GM12801 (cell line): Measurements from ENCODE around the gene MED15.

Source experiments
- TF ChIP-seq, protein P1 (sequence below): IDR thresholded peaks from one replicate; pipeline ENCODE4 v1.5.1; 2011; ENCODE audit warnings: control low read depth; ENCODE audit not compliant: insufficient read length; ENCODE audit errors: extremely low read depth

The MED15 gene

GRCh38 chr22:20531154-20531403, 23.7 kb downstream of the MED15 start:
- TF ChIP-seq, protein P1, sequence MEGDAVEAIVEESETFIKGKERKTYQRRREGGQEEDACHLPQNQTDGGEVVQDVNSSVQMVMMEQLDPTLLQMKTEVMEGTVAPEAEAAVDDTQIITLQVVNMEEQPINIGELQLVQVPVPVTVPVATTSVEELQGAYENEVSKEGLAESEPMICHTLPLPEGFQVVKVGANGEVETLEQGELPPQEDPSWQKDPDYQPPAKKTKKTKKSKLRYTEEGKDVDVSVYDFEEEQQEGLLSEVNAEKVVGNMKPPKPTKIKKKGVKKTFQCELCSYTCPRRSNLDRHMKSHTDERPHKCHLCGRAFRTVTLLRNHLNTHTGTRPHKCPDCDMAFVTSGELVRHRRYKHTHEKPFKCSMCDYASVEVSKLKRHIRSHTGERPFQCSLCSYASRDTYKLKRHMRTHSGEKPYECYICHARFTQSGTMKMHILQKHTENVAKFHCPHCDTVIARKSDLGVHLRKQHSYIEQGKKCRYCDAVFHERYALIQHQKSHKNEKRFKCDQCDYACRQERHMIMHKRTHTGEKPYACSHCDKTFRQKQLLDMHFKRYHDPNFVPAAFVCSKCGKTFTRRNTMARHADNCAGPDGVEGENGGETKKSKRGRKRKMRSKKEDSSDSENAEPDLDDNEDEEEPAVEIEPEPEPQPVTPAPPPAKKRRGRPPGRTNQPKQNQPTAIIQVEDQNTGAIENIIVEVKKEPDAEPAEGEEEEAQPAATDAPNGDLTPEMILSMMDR = no peak

- TF ChIP-seq, protein P1 = no peak
Measured at GRCh38 chr22:20531404-20532201, 24.2 kb downstream of the MED15 start.

- TF ChIP-seq, protein P1 = no peak
Measured at GRCh38 chr22:20532256-20532993, 25.0 kb downstream of the MED15 start.

DNA sequence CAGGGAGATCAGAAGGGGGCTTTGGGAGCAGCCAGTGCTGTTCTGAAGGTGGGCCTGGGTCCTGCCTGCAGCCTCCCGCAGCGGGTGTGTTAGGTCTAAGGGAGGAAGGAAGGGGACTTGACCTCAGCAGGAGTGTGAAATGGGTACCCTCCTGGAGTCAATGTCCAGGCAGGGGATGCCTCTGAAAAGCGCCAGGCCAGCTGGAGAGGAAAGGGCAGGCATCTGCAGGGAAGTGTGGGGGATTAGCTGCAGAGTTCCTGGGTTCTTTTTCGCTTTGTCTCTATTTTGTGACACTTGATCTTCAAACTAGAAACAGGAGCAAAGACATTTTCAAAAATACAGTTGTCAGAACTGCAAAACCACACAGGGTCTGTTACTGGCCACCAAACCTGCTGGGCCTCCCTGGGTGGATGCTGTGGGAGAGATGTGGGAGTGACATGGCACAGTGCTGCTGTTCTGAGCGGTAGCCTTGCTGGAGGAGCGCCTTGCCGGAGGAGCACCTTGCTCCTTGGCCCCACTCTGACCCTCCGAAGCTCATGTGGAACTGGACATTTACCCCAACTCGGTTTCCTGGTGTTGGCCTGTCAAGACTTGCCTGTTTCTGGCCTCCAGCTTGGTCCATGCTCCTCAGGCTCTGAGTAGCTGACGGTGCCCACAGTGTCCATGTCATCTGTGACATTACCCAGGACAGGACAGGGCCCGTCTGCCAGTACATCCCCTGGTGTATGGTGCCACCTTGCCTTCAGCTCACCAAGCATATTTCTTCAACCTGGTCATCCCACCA, 25.9 kb downstream of the MED15 start:
- TF ChIP-seq, protein P1 = no peak

DNA sequence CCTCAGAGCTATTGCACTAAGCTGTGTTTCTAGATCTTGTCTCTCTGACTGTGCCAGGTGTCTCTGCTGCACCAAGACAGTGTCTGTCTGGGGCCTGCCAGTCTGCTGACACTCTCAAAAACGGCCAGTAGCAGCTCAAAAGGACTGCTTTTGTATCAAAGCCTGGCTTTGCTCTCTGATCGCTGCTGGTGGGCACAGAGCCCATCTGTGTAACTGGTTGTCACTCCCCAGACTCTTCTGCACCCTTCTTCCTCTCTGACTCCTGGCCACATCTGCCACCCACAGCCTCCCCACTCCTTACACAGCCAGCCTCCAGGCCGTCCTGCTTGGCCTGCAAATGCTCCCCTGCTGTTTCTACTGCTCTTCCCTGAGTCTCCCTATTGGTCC, 26.5 kb downstream of the MED15 start:
- TF ChIP-seq, protein P1 = no peak

GRCh38 chr22:20536590-20537324, 29.3 kb downstream of the MED15 start:
- TF ChIP-seq, protein P1 = no peak

- TF ChIP-seq, protein P1 = no peak
Measured at GRCh38 chr22:20537325-20537756, 29.9 kb downstream of the MED15 start.
